ENCODE data around the gene COL21A1.

DNA sequence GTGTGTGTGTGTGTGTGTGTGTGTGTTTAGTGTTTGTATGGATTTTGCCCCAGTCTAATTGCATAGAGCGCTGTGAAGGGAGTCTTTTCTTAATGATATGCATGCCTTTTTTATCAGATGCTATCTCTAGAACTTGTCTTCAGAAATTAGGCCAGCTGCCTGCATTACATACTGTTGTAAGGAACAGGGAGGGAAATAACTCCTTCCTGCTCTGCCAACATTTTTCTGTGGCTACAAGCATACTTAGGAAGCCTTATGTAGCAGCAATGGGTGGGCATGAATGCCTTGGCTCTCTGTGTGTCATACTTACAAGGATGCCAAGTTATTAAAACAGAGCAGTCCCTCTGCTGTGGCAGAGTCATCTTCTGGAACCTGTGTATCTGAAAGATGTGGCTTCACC lies 8.0 kb upstream of the COL21A1 start:
- TF ChIP-seq, protein P1, sequence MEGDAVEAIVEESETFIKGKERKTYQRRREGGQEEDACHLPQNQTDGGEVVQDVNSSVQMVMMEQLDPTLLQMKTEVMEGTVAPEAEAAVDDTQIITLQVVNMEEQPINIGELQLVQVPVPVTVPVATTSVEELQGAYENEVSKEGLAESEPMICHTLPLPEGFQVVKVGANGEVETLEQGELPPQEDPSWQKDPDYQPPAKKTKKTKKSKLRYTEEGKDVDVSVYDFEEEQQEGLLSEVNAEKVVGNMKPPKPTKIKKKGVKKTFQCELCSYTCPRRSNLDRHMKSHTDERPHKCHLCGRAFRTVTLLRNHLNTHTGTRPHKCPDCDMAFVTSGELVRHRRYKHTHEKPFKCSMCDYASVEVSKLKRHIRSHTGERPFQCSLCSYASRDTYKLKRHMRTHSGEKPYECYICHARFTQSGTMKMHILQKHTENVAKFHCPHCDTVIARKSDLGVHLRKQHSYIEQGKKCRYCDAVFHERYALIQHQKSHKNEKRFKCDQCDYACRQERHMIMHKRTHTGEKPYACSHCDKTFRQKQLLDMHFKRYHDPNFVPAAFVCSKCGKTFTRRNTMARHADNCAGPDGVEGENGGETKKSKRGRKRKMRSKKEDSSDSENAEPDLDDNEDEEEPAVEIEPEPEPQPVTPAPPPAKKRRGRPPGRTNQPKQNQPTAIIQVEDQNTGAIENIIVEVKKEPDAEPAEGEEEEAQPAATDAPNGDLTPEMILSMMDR (IDR thresholded peaks at IDR 0.05): no peak
- TF ChIP-seq POLR2A (IDR thresholded peaks at IDR 0.05) (no peak), EP300 (IDR thresholded peaks at IDR 0.05) (no peak)
